Adipose tissue (tissue), 3 donors: ENCODE data around the gene XRCC4. TPM values are rescaled to one million over a fixed set of nuclear protein-coding genes. Genes with fewer than 3 reads are reported as not detected.
A peak's percentile ranks its signal among the peaks of the same experiment; 100 is the strongest.

Experiments used
- H3K27ac ChIP-seq: one replicate; pipeline ENCODE4 v1.5.1; 2013; ENCODE audit warnings: low read depth, low read length
- WGBS, 3 donors: extraction: QIAGEN DNeasy Blood & Tissue Kit; methylation state at CpG; one replicate each; pipeline ENCODE4 v1.1.7; 2013; 5-methylcytosine and 5-hydroxymethylcytosine counted together
- polyA plus RNA-seq, 3 donors: library from polyadenylated mRNA; stranded (reverse); fragments of 200-250 nt; gene quantifications; one replicate each; pipeline ENCODE4 v1.2.3, GENCODE V29; 2013
- donor health status: healthy with polysubstance abuse.
- donor health status: Bipolar disorder and iron deficiency.
- donor health status: healthy.

XRCC4 gene
- polyA plus RNA-seq: 1 to 10 TPM; 2.7 to 6.9 (median 5.5) TPM

DNA sequence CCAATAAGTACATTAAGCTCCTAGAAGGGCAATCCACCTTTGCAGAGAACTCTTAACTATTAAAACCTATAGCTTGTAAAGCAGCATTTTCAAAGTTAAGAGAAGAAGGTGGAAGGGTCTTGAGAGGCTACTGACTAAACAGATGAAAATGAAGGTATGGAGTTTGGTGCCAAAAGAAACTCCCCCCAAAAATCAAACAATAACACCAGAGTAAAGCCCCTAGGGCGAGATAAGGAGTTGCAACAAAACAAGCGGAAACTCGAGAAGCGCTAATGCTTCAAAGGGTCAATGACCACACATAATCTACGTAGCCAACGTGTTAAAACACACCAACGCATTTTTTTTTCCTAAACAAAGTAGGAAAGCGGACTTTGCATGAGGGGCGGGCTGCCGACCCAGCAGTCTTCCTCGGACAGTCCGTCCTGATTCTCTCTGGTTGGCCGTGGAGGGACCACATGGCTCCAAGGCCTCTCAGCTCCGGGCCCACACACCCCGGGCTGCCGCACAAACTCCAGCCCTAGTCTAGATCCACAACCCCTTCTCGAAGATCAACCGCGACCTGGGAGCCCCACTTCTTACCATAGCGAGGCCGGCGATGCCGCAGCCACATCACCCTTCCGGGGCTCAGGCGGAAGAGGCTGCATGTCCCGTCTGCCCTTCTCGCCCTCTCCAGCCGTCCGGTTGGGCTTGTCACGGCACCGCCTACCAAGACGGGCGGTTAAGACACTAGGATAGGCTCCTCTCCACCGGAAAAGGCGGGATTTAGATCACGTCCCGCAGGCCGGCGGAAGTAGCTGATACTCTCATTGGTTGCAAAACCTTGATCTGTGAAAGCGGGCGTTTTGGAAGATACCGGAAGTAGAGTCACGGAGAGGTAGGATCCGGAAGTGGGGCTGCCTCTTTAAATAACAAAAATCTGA, at the start of gene XRCC4, which contains the start of gene TMEM167A:
TSS of gene XRCC4 (plus strand) at position 806 of the 920 bp plus-strand sequence. CDS start 27,373 bp downstream, outside the sequence.
TSS of gene TMEM167A (minus strand) at position 653 of the 920 bp plus-strand sequence. CDS start at position 582, 71 bp downstream.
- peak within 1 kb of the TSS; percentile 57 for H3K27ac ChIP-seq
- WGBS, 3 donors: 0 to 1% (median 0%) methylated on average over 44 of the region's 44 CpGs

DNA sequence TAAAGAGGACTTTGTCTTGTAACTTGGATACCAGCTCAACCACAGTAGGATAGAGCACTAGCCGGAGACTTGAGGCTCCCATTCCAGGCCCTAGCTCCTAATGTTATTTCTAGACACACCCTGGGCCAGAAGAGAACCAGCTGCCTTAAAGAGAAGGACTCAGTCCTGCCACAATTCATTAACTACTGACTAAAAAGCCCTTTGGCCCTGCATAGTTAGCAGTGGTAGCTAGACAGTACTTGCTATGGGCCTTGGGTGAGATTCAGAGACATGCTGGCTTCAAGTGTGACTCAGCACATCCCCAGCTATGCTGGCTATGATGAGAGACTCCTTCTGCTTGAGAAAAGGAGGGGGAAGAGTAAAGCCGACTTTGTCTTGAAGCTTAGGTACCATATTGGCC, 47.4 kb upstream of the XRCC4 start:
- 90 to 100% (median 91%) methylated on average over 2 of the region's 2 CpGs for WGBS, 3 donors
- H3K27ac ChIP-seq: no peak overlapping the region

DNA sequence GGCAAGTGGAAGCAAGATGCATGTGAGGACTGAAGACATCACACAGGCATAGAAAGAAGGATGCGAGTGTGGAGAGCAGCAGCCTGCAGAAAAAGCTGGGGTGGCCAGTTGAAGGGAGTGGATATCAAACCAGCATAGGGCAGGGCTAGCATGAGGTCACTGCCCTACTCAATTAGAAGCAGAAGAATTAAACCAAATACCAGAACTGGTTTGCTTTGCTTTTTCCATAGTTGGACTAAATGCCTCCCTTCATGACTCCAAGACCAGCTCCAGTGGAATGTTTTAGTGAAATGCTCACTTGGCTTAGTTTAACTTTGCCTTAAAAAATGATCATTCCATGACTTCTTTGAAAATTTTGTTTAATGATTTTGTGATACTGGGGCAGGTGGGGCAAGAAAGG, 46.0 kb upstream of the XRCC4 start:
- 90 to 97% (median 93%) methylated on average over 1 of the region's 1 CpG for WGBS, 3 donors
- no peak overlapping the region for H3K27ac ChIP-seq

DNA sequence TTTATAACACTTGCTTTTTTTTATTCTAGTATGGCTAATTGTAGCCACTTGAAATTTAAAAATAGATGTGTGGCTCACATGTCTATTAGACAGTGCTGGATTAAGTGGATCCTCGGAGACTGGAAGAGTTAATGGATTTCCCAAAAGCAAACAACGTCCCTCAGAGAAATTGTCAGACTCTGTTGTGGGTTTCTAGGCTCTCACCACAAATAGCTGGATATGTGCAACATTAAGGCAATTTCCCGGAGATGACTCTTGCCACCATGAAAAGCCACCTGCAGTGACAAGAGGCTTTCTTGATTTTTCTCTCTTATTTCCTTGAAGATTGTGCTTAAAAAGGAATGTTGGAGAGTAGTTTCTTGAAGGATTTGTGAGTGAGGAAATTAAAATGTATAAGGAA, 43.3 kb upstream of the XRCC4 start:
- H3K27ac ChIP-seq: no peak overlapping the region
- WGBS, 3 donors: 63 to 76% (median 68%) methylated on average over 3 of the region's 3 CpGs

DNA sequence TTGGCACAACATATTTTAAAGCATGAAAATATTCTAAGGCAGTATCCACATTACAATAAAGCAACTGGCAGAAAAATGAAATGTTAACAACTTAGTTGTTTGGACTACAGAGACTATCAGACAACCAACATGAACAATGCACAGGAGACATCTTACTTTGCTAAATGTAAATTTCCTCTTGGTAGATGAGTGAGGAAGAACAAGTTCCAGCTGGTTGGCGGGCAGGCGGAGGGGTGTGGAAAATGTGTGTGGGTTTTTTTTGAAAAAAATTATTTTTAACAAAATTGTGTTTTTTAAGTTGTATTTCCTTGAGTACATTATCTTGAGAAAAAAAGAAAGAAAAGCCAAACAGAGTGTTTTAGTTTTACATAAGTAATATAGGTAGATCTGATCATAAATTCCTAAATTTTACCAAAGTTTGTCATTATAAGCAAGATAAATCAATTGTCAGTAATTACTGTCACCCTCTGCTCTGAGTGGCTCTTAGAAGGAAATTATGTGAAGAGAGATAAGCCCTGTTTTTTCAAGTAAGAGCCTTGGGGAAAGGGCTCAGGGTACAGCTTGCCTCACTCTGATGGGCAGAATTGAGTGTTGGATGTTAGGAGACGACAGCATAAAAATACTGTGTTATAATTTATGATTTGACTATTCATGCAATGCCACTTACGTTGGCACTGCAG, 42.7 kb upstream of the XRCC4 start:
- H3K27ac ChIP-seq: no peak overlapping the region
- WGBS, 3 donors: 73 to 89% (median 81%) methylated on average over 4 of the region's 4 CpGs

DNA sequence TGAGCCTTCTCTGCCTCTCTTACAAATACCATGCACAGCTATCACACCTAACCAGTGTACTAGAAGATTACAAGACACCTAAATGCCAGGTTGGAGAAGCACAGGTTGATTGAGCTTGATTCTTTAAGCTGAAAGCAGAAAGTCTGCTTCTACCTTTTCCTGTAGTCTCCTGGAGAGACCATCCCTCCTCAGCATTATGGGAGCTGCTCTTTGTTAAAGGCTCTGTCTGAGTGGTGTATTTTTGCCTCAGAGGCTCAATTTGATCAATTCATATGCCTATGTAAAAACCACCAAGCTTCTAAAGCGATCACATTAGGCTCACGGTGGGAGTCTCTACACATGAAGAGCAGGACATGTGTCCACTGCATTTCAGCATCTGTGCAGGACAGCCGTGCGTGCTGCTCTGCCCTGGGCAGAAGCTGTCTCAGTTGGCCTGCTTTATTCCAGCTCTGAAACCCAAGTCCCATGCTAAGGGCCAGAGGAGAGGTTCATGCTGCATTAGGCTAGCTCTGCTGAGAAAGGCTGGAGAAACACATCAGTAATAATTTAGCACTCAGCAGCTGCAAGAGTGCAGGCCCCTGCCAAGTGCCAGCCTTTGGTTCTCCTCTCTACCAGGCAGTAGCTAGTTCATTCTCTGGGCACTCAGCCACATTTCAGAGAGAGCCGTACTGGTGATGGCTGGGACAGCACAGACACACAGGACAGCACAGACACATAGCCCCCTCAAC, 41.8 kb upstream of the XRCC4 start:
- WGBS, 3 donors: 74 to 89% (median 83%) methylated on average over 5 of the region's 5 CpGs
- no peak overlapping the region for H3K27ac ChIP-seq

DNA sequence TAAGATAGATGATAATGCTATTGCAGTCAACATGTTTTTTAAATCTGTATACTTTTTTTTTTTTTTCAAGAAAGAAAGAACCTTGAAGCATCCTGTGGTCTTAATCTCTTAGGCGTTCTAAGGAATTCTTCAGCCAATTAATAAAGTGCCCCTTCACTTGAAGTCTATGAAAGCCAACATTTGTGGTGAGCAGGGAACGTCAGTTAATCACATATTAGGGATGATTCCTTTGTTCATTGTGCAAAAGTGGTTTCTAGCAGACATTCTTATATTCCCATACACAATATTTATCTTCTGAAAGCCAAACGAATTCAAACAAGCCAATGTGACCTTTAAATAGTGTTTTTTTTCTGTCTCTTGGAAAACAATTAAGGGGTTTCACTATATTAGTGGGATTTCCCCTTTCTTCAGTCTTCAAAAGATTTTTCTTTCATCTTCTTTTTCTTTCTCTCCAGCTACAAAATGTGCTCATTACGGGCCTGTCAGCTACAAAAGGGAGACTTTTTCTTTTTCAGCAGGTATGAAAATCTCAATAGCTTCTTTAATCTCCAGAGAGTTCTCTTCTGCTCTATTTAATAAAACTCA, 40.3 kb upstream of the XRCC4 start:
- H3K27ac ChIP-seq: no peak overlapping the region
- WGBS, 3 donors: 72 to 81% (median 77%) methylated on average over 4 of the region's 4 CpGs

DNA sequence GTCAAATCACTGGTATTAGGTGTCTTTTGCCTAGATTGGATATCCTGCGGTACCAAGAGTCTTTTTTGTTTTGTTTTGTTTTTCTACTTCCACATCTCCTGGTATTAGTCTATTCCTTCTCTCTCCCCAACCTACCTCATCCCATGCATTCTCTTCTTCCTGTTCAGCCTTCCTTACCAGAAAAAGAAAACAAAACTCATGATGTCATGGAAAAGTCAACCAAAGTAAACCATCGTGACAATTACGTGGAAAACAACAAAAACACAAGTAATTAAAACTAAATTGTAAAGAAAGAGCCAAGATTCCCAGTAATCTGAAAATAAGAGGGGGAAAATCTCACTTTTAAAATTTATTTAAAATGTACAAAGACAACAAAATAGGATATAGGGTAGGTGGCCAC, 38.4 kb upstream of the XRCC4 start:
- 89 to 97% (median 94%) methylated on average over 3 of the region's 3 CpGs for WGBS, 3 donors
- no peak overlapping the region for H3K27ac ChIP-seq

DNA sequence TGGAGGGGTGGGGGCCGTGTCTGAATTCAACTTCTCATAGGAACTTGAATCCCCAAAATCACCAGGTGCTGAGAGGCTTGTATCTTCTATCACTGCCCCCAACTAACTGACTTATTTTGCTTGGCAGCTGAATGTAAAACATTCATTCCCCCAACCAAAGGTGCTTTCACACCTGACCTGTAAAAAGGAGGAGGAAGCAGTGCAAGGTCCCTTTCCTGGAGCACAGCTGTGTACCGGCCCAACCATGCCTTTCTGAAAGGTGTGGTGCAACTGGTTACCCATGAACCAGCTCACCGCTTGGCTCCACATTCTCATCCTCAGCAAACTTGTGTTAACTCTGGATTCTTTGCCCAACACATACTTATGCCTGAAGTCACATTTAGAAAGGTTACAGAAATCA, 34.8 kb upstream of the XRCC4 start:
- no peak overlapping the region for H3K27ac ChIP-seq
- 92 to 94% (median 93%) methylated on average over 3 of the region's 3 CpGs for WGBS, 3 donors

DNA sequence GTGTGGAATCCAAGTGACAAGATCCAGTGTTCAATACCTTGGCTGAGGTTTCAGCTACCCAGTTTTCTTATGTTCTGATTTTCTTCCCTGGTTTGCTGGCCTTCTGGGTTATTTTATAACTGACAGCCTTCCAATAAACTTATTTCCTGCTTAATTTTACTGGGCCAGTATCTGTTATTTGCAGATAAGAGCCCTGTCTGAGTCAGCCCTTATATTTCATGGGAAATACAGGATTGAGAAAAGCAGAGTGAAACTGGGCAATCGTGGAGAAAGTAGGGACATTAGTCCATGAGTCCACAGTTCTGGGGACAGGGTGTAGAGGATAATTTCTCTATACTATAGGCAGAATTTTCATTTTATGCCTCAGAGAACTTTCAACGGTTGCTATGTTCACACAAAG, 32.4 kb upstream of the XRCC4 start:
- WGBS, 3 donors: 69 to 79% (median 73%) methylated on average over 2 of the region's 2 CpGs
- no peak overlapping the region for H3K27ac ChIP-seq

DNA sequence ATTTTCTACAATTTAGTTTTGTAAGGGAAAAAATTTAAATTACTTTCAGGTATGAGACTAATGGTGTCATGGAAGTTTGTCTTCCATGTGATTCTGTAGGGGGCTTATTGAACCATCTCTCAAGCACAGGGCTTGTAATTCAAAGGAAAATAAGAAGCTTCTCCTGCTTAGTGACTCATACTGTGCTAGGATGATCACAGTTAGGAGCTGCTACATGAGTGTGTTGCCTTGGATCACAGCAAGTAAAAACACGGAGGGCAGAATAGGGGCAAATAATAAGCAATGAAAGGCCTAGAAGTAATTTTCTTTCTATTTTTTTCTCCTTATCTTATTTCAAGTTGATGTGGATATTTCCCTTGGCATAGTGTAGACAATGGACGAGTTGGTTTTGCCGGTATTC, 29.1 kb upstream of the XRCC4 start:
- 88 to 91% (median 89%) methylated on average over 3 of the region's 3 CpGs for WGBS, 3 donors
- no peak overlapping the region for H3K27ac ChIP-seq

DNA sequence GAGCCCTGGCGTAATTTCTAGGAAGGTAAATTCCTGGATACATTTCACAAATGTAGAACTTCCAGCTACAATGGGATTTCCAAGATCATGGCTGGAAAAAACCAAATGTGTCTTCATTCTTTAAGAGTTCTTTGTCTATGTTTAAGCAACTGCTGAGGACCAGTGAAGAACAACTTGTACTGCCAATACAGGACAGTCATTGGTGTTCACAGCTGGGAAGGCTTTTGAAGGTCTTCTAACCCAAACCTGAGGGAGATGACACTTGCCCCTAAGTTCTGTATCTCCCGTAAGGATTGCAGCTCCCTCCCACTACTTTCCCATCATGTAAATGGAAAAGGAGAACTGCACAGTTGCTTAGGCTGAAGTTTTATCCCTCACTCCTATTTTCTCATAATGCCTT, 28.5 kb upstream of the XRCC4 start:
- H3K27ac ChIP-seq: no peak overlapping the region
- WGBS, 3 donors: 75 to 92% (median 86%) methylated on average over 2 of the region's 2 CpGs

DNA sequence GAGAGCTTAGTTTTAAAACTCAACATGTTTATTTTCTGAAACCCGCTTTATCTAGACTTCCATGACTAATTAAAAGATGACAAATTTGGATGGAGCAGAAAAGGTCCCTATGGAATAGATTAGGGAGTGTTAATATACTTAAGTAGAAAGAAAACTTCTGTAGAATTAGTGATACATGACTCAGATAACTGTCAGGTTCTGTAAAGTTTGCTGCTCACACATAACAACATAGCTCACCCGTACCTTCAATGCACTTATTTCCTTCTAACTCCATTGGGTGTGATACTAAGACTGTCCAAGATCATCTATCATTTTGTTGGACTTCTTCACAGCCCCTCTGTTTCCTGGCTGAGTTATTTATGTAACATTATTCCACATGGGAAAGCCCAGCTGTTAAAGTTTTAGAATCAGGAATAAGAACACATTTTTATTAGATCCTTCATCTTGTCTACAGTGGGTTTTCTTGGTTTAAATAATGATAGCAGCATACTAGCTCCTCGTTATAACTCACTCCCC, 27.9 kb upstream of the XRCC4 start:
- no peak overlapping the region for H3K27ac ChIP-seq
- WGBS, 3 donors: 55 to 69% (median 56%) methylated on average over 3 of the region's 3 CpGs

DNA sequence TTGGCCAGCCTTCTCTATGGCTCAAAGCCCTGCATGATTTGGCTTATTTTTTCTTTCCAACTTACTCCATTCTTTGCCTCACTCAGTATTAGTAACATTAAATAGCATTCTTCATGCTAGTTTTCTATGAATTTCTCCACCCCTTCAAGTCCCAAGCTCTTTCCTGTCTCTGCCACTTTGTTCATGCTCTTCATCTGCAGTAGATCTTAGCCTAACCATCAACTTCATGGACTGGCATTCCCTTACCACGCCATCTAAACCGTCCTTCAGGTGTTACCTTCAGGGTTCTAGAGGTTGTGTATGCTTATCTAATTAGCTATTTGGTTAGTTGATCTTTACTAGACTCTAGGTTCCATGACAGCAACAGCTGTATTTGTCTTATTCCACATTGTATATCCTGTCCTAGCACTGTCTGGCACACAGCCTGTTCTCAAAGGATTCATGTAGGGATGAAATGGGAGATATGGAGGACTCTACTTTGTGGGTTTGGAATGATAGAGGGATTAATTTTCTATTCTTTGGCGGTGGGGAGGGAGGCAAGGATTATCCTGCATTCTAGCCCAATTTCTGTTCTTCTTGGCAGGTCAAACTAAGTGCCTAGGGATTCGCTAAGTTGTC, 26.5 kb upstream of the XRCC4 start:
- 74 to 96% (median 94%) methylated on average over 4 of the region's 4 CpGs for WGBS, 3 donors
- H3K27ac ChIP-seq: no peak overlapping the region

DNA sequence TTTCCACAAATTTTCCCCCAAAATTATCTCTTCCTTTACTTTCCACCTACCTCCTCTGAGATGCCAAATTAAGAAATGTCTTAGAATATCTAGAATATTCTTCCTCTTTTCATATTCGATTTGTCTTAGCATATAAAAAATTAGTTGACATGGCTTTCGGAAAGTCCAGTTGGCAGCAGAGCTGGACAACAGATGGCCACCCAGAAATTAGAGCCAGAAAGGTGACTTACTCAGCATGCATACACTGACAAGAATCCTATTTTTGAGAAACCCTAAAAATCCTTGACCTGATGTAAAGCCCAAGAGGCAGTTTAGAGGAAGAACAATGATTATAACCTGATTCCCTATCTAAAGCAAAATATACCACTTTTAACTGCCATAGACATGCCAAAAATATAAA, 22.2 kb upstream of the XRCC4 start:
- WGBS, 3 donors: 89 to 93% (median 92%) methylated on average over 2 of the region's 2 CpGs
- H3K27ac ChIP-seq: no peak overlapping the region

DNA sequence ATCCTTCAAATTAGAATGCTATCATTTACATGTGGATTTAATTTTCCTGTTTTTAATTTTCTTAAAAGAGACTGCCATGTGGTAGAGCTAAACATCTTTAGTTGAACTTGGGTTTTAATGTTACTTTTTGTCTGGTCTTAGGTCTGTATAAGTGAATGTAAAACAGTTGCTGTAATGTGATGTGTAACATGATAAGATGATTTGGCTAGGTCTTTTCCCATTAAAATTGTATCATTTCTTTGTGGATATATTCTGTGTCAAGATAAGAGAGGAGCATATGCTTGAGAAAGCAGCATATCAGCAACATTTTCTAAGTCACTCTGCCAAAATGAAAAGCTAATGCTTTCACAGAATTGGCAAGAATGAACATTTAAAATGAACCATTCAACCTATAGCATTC, 18.6 kb upstream of the XRCC4 start:
- H3K27ac ChIP-seq: no peak overlapping the region

DNA sequence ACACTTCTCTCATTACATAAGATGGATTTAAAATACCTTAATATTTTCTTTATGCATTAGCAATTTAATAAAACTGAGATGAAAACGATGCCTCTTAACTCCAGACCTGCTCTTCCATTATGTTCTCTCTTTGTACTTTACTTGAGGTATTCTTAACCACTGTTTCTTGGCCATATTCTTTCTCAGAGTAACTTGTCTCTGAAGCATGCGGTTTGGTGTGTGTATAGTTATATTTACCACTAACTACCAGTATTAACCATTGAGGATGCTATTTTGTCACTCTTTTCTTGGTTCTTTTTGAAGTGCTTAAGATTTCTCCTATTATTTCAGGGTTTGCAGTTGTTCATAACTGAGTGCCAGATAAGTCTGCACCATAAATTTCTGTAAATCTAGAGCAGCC, 18.0 kb upstream of the XRCC4 start:
- no peak overlapping the region for H3K27ac ChIP-seq
- 63 to 88% (median 78%) methylated on average over 2 of the region's 2 CpGs for WGBS, 3 donors

DNA sequence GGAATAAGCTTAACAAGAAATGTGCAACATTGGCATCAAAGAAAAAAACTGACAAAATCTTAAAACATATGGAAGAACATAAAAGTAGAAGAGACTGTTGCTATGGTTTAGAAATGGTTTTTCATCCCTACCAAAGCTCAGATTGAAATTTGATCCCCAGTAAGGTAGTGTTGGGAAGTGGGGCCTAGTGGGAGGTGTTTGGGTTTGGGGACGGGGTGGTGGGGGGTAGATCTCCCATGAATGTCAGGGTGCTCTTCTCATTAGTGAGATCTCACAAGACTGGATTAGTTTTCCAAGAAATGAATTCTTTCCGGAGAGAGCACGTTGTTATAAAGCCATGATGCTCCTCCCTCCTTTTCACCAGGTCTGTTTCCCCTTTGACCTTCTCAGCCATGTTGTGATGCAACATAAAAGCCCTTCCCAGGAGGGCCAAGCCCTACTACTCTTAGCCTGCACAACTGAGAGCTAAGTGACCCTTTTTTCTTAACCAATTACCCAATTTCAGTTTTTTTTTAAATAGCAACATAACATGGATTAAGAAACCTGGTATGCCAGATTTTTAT, 10.7 kb upstream of the XRCC4 start:
- H3K27ac ChIP-seq: no peak overlapping the region
- WGBS, 3 donors: 83 to 89% (median 89%) methylated on average over 3 of the region's 3 CpGs
